Germinal center (tissue), 1 donor: ENCODE data around the gene ITGB6.

ENCODE experiments used
- DNase-seq: peaks from one replicate; pipeline ENCODE4 v3.0.0; 2012; ENCODE audit warnings: mixed read lengths, low spot score

The ITGB6 gene

DNA sequence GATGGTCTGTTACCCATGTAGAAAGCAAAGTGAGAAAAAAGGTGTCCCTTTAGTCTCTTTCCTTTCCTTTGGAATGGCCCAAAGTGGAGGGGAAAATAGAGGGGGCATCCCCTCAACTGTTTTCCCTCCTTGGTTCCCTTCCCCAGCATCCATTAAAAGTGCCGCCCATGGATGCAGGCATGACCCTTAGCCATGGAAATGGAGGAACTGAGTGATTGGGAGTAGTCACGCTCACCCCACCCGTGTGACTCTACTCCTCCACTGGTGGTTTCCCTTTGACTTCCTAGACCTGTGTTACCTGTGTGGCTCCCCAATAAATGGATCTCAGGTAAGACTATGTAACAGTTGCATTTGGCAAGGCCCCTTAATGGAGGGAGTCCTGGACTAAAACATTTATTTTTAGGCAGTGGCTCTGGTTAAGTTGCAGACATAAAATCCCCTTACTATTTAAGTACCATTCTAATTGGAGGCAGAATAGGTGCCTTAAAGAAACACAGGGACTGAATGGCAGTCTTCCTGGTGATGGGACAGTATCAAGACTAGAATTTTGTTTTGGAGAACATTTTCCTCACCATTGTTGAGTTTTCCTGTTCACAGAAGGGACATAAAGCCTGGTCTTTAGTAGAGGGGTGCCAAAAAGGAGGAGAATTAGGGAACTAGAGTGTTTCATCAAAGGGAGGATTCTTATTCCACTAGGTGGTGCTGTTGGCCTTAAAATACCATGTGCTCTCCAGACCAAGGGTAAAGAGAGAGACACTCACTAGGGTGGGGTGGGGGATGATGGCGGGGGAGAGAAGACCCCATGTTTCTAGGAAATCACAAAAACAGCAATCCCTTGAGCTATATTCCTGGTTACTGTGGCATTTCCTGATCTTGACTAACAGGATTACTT is 112.0 kb downstream of the ITGB6 start:
- no peak for DNase-seq

DNA sequence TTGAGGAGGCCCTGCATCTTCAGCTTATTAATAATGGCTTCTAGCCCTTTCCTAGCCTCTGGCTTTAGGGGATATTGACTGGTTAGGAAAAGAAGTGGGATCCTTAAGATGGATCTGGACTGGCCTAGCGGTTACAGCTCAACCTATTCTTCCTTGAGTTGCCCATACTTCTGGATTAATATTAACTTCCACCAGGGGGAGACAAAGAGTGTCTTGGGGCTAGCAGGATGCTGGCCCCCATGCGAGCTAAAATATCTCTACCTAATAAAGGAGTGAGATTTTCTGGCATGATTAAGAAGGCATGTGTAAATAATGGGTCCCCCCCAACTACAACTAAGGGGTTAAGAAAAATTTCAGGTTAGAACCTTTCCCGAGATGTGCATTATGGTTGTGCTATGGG is 114.4 kb downstream of the ITGB6 start:
- DNase-seq = no peak

DNA sequence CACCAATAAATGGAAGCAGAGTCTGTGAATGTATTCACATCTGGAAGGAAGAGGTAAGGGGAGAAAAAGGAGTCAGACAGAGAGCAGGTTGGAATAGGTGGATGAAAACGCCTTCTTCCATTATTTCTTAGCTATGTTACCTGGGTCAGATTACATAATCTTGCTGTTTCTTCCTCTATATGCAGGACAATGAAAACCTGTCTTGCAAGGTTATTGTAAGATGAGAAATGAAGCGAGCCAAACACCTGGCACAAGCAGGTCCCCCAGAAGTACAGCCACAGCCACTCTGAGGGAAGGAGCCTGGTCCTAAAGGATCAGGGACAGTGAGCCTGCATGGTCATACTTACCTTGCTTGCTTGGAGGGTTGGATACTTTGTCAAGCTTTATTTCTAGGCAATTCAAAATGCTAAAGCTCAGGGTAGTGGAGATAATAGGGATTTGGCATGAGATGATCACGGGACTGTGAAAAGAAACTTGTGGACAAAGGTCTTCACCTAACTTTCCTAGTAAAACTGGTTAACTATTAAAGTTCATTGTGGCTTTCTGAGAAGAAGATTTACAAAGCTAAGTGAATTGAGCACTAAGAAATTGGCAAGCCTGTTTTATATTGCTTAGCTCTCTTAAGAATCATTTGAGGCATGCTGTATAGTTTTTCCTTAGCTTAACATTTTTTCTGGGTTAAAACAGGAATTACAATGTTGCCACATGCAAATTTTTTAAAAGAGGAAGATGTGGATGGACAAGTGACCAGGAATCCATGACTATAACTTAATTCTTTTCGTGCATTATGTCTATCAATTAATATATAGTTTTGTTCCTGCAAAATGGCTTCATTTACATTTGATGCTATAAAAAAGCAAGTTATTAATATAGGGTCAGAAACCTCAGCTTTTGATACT is 121.9 kb downstream of the ITGB6 start:
- DNase-seq = no peak

DNA sequence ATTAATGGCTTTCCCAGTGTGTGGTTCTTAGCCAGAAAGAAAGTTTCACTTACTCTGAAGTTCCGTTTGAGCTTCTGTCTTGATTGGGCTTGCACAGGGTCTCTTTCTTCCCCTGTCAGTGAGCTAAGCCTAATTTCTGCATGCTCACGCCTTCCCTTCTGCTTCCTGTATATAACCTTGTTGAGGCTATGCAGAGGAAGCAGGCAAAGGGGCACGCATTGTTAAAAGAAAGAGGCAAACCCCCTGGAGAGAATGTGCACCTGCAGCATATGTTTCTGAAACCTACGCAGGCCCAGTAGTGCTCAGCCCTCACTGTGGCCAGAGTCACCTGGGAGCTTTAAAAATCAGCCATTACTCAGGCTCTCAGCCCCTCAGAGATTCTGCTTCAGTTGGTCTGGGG is 123.2 kb downstream of the ITGB6 start:
- no peak for DNase-seq

DNA sequence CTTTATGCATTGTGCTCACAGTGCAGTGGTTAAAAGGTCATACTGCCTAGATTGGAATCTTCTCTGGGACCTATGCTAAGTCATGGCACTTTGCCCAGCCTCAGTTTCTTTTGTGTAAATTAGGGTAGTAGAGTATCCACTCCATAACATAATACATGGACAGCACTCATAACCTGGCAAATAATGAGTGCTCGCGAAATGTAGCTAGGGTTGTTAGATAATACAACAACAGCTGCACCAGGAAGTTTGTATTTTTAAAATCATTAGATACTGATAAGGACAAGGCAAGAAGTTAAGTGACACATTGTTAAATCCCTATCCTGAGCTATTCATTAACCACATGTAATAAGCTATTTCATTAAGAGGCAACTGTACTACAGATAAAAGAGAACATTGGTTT is 123.8 kb downstream of the ITGB6 start:
- no peak for DNase-seq

DNA sequence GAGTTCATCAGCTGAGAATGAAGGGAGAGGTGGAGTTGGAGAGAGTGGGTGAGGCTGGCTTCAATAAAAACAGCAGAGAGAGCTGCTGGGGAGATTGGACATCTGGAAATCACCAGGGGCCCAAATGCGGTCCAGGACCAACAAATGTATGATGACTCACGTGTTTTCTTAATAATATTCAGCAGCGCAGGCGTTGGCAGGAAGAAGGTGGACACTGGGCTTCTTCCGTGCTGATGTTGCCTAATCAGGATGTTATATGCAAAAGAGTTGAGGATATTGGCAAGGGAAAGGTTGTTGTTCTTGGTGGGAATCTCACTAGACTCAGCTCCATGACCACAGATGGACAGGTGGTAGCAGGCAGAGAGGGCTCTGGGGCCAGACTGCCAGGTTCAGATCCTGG is 124.9 kb downstream of the ITGB6 start:
- no peak for DNase-seq

DNA sequence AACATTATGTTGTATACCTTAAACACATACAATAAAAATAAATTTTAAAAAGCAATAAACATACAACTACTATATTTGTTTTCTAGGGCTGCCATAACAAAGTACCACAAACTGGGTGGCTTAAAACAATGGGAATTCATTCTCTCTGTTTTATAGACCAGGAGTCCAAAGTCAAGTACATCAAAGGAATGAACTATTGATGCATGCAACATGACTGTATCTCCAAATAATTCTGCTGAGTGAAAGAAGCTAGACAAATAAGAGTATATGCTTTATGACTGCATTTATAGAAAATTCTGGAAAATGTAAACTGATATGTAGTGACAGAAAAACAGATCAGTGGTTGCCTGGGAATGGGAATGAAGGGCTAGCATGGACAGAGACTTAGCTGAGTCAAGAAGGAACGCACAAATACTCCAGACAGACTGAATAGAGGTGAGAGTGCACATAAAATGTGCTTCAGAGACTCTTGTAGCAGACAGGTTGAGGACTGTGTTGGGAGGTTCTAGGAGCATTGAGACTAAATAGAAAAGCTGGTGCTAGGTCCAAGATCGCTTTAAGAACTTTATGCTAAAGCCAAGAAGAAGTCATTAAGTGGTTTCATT is 126.7 kb downstream of the ITGB6 start:
- no peak for DNase-seq

DNA sequence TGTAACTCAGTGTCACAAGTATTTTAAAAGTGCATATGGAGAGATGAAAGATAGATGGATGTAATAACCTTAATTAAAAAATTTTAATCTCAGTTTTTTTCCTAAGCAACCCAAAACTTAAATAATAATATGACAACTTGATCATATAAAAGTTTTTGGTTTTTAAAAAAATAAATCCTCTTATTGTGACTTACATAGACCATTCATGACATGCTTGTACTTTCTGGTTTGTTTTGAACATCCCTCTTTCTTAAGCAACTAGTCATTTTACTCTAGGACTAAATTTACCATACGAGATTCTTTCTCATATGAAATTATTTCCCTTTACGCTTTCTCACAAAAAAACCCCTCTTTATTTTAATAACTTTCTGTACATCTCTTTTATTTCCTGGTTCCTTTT is 131.2 kb downstream of the ITGB6 start:
- no peak for DNase-seq

DNA sequence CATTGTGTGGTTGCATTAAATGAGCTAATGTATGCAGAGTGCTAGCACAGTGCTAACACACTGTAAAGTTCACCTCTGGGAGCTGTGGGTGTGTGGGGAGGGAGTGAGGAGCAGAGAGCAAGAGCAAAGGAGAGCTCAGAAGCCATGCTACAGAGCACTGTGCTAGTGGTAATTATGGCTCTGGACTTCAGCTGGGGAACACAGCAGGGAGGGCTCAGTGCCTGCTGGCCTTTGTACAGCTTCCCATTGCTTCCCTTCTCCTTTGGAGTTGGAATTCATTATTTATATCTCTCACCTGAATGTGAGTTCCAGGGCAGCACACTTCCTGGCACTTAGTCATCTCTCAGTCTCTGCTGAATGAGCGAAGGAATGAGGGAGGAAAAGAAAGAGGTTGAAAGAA is 135.2 kb downstream of the ITGB6 start:
- no peak for DNase-seq

DNA sequence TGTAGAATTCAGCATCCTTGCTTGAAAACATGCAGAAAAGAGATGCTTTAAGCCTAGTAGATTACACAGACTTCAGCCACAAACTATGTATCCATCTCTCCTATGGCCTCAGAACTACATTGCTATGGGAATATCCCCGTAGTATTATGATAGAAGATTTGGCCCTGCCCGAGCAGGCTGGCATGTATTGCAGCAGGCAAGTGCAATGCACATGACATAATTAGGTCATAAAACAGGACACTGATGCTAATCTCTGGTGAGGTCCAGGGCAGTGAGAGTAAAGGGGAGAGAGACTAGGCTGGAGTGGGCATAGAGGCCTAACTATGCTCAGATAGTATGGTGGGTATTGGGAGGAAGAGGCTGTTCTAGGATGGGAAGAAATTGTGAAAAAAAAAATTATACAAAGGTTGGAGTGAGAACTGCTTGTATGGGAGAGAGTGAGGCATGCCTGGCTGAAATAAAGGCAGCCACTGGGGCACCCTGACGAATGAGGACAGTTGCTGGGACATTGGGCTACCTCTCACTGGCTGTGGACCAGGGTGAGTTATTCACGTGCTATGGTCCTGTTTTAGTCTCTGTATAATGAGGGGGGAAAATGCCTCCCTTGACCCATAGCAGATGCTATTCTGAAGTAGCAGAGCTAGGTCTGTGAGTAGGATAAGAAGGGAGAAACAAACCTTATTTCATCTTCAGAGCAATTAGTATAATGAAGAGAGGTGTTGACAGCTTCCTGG is 136.0 kb downstream of the ITGB6 start:
- no peak for DNase-seq

DNA sequence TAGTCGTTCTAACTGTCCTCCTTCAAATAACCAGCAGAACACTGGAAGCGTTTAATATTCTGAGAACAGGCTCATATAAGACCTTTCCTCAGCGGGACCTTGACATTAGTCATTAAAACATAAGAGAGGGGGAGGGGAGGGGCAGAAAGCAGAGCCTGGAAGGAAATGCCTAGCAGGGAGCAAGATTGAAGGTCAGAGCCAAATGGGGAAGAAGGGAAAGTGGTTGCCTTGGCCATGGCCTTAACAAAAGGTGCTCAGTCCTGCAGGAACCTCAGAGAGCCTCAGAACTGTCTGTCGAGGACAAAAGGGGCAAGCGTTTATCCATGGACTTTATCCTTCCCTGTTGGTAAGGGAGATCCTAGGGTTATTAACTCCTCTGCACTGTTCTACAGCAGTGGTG is 136.8 kb downstream of the ITGB6 start:
- DNase-seq = no peak

DNA sequence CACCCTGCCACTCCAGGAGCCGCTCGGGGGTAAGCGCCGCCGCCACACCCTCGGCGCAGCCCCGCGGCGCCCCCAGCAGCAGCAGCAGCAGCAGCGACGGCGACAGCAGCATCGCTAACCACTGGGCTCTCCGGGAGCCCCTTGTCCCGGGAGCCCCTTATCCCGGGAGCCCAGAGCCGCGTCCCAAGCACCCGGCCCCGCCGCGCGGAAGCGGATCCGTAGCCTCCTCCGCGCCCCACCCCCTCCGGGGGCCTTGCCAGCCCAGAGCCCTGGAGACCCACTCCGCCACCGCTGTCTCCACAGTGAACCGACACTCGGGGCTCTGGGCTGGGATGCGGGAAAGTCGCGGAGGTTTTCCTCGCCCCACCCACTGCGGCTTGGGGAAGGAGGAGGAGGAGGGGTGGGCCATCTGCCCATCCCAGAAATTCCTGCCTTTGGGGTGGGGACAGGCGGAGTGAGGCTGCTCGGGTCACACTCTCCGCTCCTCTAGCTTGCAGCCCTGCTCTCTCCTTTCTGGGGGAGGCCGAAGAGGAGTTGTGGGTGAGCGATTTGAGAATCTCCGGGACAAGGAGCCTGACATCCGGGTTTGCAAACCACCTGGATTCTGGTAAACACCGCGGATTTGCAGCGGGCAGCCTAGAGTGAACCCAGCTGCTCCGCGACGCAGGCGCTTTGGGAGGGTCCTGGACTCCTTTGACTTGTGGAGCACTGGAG is 137.6 kb downstream of the ITGB6 start, which contains the start of gene PLA2R1:
Gene PLA2R1 (minus strand): TSS at position 324 of the 714 bp plus-strand sequence. CDS start 212 bp downstream, at position 112.
- no peak for DNase-seq

DNA sequence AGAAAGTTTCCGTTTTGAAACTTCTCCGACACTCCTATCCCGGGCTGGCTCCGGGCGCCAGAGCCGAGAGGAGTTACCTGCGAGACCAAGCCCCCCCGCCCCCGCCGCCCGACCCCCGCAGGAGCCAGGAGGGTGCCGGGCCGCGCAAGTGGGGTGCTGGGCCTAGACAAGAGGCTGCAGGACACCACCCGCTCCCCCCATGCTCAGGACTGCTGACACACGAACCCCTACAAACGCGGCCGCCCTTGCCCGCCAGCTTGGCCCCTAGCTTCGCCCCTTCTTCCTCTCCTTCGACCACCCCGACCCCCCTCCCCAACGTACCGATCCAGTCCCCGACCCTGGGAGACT is 138.2 kb downstream of the ITGB6 start:
- no peak for DNase-seq

DNA sequence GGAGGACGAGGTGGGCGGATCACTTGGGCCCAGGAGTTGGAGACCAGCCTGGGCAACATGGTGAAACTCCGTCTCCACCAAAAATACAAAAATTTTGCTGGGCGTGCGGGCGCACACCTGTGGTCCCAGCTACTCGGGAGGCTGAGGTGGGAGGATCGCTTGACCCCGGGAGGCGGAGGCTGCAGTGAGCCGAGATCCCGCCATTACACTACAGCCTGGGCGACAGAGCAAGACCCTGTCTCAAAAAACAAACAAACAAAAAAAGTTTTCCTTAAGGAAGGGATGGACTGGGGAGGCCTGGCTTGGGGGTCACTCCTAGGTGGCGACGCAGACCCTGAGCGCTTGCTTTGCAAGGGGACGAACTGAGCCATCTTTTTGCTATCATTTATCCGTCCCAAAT is 138.5 kb downstream of the ITGB6 start:
- no peak for DNase-seq

DNA sequence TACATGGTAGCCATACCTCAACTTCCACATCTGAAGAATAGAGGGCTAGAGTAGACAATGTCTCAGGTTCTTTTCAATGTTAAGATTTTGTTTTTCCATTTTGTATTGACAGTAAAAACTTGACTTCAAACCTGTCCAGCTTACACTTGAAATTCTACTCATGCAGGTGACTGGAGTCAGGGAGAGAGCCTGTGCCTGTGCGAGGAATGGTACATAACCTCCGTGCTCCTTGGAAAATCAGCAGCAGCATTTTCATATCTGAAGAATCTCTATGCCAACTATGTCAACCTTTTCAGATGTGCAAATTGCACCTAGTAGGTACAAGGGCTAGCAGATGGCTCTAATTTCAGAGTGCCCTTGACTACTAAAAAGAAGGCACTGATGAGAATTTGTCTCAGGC is 139.8 kb downstream of the ITGB6 start:
- no peak for DNase-seq

DNA sequence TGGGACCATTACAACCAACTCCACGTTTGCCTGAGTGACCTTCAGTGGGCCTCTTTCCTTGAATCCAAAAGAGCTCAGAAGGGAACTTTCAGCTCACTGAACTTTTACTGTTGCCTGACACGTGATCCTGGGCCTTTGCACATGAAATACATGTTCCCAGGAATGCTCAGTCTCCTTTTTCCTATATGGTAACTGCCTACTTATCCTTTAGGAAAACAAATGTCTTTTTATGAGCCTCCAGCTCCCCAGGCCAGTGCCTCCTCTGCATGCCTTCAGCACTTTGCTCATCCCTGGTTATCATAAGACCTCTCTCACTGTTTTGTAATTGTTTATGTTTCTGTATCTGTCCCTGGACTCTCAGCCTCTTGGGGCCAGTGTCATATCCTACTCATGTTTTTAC is 142.7 kb downstream of the ITGB6 start:
- no peak for DNase-seq

DNA sequence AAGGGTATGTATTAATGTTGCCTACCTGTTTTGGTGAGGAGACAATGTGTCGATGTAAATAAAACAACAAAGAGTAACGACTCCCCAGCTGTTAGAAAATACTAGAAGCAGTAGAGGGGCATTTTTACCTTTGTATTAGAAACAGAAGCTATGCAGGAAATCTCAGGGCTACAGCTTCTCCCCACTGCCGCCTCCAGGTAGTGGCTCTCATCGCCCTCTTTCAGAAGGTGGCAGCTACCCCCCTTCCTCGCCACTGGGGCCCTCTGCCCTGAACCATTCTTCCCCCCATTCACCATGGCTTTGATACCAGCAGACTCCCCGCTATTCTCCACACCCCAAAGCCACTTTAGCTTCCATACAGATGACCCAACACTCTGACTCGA is 144.4 kb downstream of the ITGB6 start:
- DNase-seq = no peak

DNA sequence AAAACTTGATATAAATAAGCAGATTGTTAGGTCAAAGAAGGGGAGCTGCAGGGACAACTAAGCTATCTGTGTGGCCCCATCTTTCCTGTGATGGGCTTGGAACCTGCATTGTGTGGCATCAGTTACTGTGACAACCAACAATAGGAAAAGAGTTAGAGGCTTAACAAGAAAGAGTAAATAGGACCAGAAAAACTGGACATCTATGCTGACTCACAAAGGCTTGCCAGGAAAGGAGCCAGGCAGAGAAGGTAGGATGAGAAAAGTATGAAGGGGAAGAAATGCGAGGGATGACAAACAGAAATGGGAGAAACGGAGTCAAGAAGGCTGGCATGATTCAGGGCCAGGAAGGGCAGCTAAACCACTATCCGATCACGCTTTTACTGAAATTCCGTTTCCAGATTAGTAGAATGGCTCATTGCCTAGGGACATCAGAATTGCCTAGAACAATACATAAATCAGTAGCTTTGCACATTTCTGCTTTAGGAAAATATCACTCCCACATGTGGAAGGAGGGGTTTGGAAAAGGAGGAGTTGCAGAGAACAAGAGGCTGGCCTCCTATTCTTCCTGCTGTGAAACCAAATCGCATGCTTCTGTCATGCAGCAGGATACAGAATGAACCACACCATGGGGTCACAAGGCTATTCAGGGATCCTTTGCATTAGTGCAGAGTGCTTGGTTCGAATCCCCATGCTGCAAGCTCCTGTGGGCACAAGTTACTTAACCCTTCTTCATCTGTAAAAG is 144.9 kb downstream of the ITGB6 start:
- no peak for DNase-seq

DNA sequence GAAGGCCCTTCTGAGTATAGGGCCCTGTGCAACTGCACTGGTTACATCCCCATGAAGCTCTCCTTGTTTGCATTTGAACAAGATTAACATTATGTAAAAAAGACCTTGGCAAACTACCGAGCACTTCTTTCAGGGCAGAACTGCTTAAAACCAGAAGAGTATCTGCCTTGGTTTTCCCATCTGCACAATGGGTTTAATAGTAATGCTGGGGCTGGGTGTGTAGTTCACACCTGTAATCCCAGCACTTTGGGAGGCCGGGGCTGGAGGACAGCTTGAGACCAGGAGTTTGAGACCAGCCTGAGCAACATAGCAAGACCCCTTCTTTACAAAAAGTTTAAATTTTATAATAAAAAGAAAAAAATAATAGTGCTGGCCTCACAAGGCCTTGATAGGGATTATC is 146.1 kb downstream of the ITGB6 start:
- DNase-seq = no peak

DNA sequence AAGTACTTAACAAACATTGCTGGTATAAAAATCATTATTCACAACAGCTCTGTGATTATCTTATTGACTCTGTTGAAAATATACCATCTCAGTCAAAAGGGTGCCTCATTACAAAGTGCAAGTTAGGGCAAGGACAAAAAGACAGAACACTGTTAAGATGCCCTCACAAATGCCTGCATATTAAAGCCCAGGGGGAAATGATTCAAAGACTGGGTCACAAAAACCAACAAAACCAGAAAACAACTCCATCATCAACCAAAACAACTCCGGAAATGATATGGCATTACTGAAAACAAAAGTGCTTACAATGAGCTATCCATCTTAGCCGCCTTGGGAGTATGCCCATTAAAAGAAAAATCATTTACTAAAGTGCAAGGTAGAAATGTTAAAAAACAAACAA is 147.5 kb downstream of the ITGB6 start:
- DNase-seq = no peak

DNA sequence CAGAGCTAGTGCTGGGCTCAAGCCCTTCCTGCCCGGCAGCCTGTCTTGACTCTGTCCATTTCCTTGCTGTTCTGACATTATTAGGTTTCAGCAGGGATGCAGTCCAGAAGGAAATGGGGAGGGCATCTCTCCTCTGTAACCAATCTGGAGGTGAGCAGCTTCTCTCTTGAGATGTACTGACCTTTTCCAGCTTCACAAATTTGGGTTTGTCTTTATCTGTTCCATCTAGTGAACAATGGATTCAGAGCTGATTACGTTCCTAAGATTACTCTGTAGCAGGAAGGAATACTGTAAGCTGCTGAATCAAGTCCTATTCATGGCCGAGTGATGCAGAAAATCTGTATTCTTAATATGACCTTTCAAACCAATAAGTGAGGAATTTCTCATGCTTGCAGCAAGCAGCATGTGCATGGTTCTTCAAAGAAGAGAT is 148.7 kb downstream of the ITGB6 start:
- no peak for DNase-seq
